WTC11 (cell line): ENCODE results near the gene MPZL3. TPM values are rescaled to one million over a fixed set of nuclear protein-coding genes. Genes with fewer than 3 reads are reported as not detected.

Source experiments
- ATF1 ChIP-seq: sonication (generic); formaldehyde crosslinking; IDR thresholded peaks from 2 replicates; pipeline ENCODE4 v1.8.1; 2023; ENCODE audit warnings: mild to moderate bottlenecking, moderate library complexity, missing genetic modification reagents
- CREB1 ChIP-seq: sonication (generic); formaldehyde crosslinking; IDR thresholded peaks from 2 replicates; pipeline ENCODE4 v1.8.0; 2023; ENCODE audit warnings: mild to moderate bottlenecking, missing genetic modification reagents
- CREM ChIP-seq: sonication (generic); formaldehyde crosslinking; IDR thresholded peaks from 2 replicates; pipeline ENCODE4 v1.8.1; 2022; ENCODE audit warnings: mild to moderate bottlenecking, missing genetic modification reagents, moderate library complexity
- E2F4 ChIP-seq: sonication (generic); formaldehyde crosslinking; IDR thresholded peaks from 2 replicates; pipeline ENCODE4 v1.8.1; 2022; ENCODE audit warnings: low read depth, mild to moderate bottlenecking, moderate library complexity, missing genetic modification reagents, borderline replicate concordance
- E2F5 ChIP-seq: sonication (generic); formaldehyde crosslinking; IDR thresholded peaks from 2 replicates; pipeline ENCODE4 v1.8.1; 2022; ENCODE audit warnings: mild to moderate bottlenecking, moderate library complexity, missing genetic modification reagents
- EMX1 ChIP-seq: fragments of 250-450 bp; sonication (Bioruptor Pico); IDR thresholded peaks from 2 replicates; pipeline ENCODE4 v1.8.0; 2021; ENCODE audit warnings: mild to moderate bottlenecking
- ERG ChIP-seq: fragments of 250-450 bp; sonication (Bioruptor Pico); IDR thresholded peaks from 2 replicates; pipeline ENCODE4 v1.8.0; 2021; ENCODE audit warnings: mild to moderate bottlenecking
- ESRRA ChIP-seq: sonication (generic); formaldehyde crosslinking; IDR thresholded peaks from 2 replicates; pipeline ENCODE4 v1.8.1; 2022; ENCODE audit warnings: mild to moderate bottlenecking, missing genetic modification reagents, borderline replicate concordance
- GABPB1 ChIP-seq: sonication (generic); formaldehyde crosslinking; IDR thresholded peaks from 2 replicates; pipeline ENCODE4 v1.8.1; 2023; ENCODE audit warnings: mild to moderate bottlenecking, missing genetic modification reagents
- GRHL2 ChIP-seq: fragments of 250-450 bp; sonication (Bioruptor Pico); IDR thresholded peaks from 2 replicates; pipeline ENCODE4 v1.8.0; 2022; ENCODE audit warnings: mild to moderate bottlenecking, moderate library complexity; ENCODE audit not compliant: insufficient replicate concordance, severe bottlenecking
- HMGXB4 ChIP-seq: sonication (generic); formaldehyde crosslinking; IDR thresholded peaks from 2 replicates; pipeline ENCODE4 v1.8.1; 2023; ENCODE audit warnings: mild to moderate bottlenecking, moderate library complexity, missing genetic modification reagents
- MLX ChIP-seq: sonication (generic); formaldehyde crosslinking; IDR thresholded peaks from 2 replicates; pipeline ENCODE4 v1.8.1; 2023; ENCODE audit warnings: mild to moderate bottlenecking, missing genetic modification reagents, moderate library complexity
- NFE2L1 ChIP-seq: sonication (generic); formaldehyde crosslinking; IDR thresholded peaks from 2 replicates; pipeline ENCODE4 v1.8.1; 2023; ENCODE audit warnings: missing genetic modification reagents
- NR3C1 ChIP-seq: sonication (generic); formaldehyde crosslinking; conservative IDR thresholded peaks from 2 replicates; pipeline ENCODE4 v1.8.1; 2023; ENCODE audit warnings: low read depth, mild to moderate bottlenecking, missing genetic modification reagents
- PREB ChIP-seq: sonication (generic); formaldehyde crosslinking; IDR thresholded peaks from 2 replicates; pipeline ENCODE4 v1.8.1; 2022; ENCODE audit warnings: mild to moderate bottlenecking, missing genetic modification reagents, moderate library complexity, borderline replicate concordance
- SOX15 ChIP-seq: fragments of 250-450 bp; sonication (Bioruptor Pico); IDR thresholded peaks from 2 replicates; pipeline ENCODE4 v1.9.0; 2021; ENCODE audit warnings: mild to moderate bottlenecking
- STAT6 ChIP-seq: sonication (generic); formaldehyde crosslinking; conservative IDR thresholded peaks from 2 replicates; pipeline ENCODE4 v1.8.1; 2023; ENCODE audit warnings: mild to moderate bottlenecking, low read depth, missing genetic modification reagents, moderate library complexity
- TEAD1 ChIP-seq: sonication (generic); formaldehyde crosslinking; IDR thresholded peaks from 2 replicates; pipeline ENCODE4 v1.8.0; 2022; ENCODE audit warnings: mild to moderate bottlenecking, missing genetic modification reagents
- TEAD4 ChIP-seq: sonication (generic); formaldehyde crosslinking; IDR thresholded peaks from 2 replicates; pipeline ENCODE4 v1.8.0; 2022; ENCODE audit warnings: mild to moderate bottlenecking, missing genetic modification reagents
- ZBTB43 ChIP-seq: sonication (generic); formaldehyde crosslinking; IDR thresholded peaks from 2 replicates; pipeline ENCODE4 v1.8.1; 2023; ENCODE audit warnings: mild to moderate bottlenecking, missing genetic modification reagents
- ZNF281 ChIP-seq: sonication (generic); formaldehyde crosslinking; IDR thresholded peaks from 2 replicates; pipeline ENCODE4 v1.8.0; 2023; ENCODE audit warnings: mild to moderate bottlenecking, missing genetic modification reagents
- ZNF423 ChIP-seq: fragments of 250-450 bp; sonication (Bioruptor Pico); IDR thresholded peaks from 2 replicates; pipeline ENCODE4 v2.1.2; 2022; ENCODE audit warnings: mild to moderate bottlenecking, moderate library complexity
- total RNA-seq: library from RNA; stranded (reverse); gene quantifications from 3 replicates; pipeline ENCODE4 v1.2.3, GENCODE V29; 2021

The MPZL3 gene
- total RNA-seq, 1 experiment from 2014 or later, result 2.1 TPM

- peak; percentile 51; the same call in 1 of the 2 replicates for TF ChIP-seq GABPB1
- TF ChIP-seq GRHL2, result no peak
- TF ChIP-seq ZNF281, result no peak
- no peak for TF ChIP-seq ERG (CRISPR knock-in tag)
- no peak for TF ChIP-seq NFE2L1 (CRISPR knock-in tag)
- no peak for TF ChIP-seq EMX1 (CRISPR knock-in tag)
- TF ChIP-seq TEAD1 (CRISPR knock-in tag), result 0 out of 2 replicates have a peak, but pooled peaks have one; percentile 36
- no peak for TF ChIP-seq ATF1
- no peak for TF ChIP-seq SOX15 (CRISPR knock-in tag)
- TF ChIP-seq PREB, result no peak
- 0 out of 2 replicates have a peak, but pooled peaks have one; percentile 12 for TF ChIP-seq TEAD4 (CRISPR knock-in tag)
- no peak for TF ChIP-seq STAT6 (CRISPR knock-in tag)
- TF ChIP-seq MLX (CRISPR knock-in tag), result no peak
- TF ChIP-seq ESRRA, result no peak
- TF ChIP-seq CREM, result peak; percentile 92
- TF ChIP-seq ZBTB43 (CRISPR knock-in tag), result no peak
- no peak for TF ChIP-seq CREB1 (CRISPR knock-in tag)
- TF ChIP-seq ZNF423, result 0 out of 2 replicates have a peak, but pooled peaks have one; percentile 41
- TF ChIP-seq E2F5, result no peak
- no peak for TF ChIP-seq NR3C1 (CRISPR knock-in tag)
- no peak for TF ChIP-seq E2F4
- no peak for TF ChIP-seq HMGXB4 (CRISPR knock-in tag)
Observed at GRCh38 chr11:118251858-118252652, at the start of gene MPZL3 (continued).
